GM13977 (cell line): Measurements from ENCODE around the gene ZFYVE21.

Experiments
- DNase-seq: peaks from one replicate; pipeline ENCODE4 v3.0.0; 2012; ENCODE audit warnings: low spot score
- in situ Hi-C: fragments of 300-500 bp; cut with MboI; formaldehyde crosslinking; loops from one replicate; pipeline ENCODE4 v1.12.0; 2022; ENCODE audit warnings: low sequenced_read_pairs, low pct_unique_long_range_greater_than_20kb, mixed read lengths, inconsistent platforms; ENCODE audit not compliant: unreplicated experiment
- TF ChIP-seq, protein P1 (sequence below): IDR thresholded peaks from 2 replicates; pipeline ENCODE4 v1.5.1; 2012; ENCODE audit warnings: mild to moderate bottlenecking, control low read depth; ENCODE audit not compliant: insufficient read depth; ENCODE audit errors: extremely low read depth, missing control alignments

Gene ZFYVE21

DNA sequence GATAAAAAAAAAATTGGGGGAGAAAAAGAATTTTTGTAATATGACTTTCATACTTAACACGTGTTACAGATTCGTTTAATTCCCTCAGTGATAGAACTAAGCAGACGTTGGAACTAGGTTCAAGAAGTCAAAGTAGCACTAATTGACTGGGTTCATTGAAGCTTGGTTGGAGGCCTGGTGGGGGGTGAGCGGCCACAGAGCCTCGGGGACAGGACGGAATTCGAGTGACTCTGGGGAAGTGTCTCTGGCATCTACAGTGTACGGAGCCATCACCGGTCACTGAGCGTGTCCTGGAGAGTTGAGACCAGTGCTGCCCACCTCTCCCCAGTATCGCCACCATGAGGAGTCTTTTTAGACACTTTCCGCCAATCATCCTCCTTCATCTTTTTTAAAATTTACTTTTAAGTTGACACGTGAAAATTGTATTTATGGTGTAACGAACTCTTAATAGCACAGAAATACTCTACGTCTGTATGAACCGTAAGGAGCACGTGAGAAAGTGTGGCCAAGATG is 1.3 kb downstream of the ZFYVE21 start:
- in situ Hi-C loops, result no loop called here
- TF ChIP-seq, protein P1, sequence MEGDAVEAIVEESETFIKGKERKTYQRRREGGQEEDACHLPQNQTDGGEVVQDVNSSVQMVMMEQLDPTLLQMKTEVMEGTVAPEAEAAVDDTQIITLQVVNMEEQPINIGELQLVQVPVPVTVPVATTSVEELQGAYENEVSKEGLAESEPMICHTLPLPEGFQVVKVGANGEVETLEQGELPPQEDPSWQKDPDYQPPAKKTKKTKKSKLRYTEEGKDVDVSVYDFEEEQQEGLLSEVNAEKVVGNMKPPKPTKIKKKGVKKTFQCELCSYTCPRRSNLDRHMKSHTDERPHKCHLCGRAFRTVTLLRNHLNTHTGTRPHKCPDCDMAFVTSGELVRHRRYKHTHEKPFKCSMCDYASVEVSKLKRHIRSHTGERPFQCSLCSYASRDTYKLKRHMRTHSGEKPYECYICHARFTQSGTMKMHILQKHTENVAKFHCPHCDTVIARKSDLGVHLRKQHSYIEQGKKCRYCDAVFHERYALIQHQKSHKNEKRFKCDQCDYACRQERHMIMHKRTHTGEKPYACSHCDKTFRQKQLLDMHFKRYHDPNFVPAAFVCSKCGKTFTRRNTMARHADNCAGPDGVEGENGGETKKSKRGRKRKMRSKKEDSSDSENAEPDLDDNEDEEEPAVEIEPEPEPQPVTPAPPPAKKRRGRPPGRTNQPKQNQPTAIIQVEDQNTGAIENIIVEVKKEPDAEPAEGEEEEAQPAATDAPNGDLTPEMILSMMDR, result no peak
- no peak for DNase-seq

DNA sequence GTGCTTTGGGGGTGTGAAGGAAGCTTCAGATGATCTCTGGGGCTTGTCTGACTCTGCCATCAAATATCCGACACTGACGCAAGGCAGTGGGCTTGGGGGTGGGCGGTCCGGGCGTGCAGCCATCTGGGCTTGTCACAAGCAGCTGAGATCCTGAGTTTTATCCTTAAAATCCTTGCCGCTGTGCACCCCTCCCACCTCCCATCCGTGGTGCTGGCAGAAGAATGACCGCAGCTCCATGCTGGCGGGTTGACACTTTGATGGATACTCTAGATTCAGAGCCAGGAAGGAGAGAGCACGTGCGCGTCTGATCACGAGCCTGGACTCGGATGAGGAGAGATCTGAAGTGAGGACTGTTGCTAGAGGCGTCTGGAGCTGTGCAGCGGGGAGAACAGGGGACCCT is 3.0 kb downstream of the ZFYVE21 start:
- TF ChIP-seq, protein P1, result no peak
- in situ Hi-C loops, result no loop called here
- no peak for DNase-seq

DNA sequence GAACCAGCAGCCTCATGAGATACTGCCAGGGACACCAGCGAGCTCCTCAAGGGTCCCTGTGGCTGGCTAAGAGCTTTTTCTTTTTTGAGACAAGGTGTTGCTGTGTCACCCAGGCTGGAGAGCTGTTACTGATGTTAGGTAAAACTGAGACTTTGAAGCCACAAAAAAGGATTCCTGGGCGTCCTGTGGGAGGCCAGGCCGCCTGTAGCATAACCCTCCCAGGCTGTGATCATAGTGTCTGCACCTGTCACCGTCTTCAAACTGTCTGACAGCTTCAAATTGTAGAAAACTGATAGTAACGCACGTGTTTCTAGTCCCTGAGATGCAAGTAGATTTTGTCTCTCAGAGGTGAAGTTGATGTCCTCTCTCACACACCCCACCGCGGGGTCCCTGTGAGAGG is 4.1 kb downstream of the ZFYVE21 start:
- TF ChIP-seq, protein P1, result no peak
- DNase-seq, result no peak
- in situ Hi-C loops, result no loop called here

DNA sequence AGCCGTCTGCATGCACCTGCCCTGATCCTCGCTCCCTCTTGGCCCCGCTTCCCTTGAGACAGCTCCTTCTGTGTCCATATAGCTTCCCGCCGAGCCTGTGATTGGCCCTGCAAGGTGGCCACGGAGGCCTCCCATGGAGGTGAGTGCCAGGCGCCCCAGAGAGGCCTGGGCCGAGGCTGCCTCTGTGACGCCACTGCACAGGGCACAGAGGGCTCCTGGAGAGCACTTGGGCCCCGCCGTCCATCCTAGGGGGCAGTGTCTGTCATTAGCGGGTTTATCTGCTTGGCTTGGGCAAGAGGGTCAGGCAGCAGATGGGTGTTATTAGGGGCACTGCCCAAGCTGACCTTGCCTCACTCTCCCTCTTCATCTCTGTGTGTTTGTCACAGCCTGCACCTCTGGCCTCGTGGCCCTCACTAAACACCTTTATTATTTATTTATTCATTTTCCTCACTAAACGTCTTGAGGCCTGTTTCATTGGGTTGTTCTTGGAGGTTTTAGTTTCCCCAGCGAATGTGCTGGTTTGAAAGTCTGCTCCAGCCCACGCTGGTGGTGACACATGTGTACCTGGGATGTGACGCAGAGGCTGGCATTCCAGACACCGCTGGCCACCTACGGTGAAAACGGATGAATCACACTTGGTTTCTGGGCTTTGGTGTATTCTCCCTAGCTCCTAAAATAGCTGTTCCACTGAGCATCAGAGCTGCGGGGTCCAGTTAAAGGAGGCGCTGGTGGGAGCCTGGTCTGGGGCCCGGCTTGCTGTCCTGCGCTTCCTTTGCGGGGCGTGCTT is 5.9 kb downstream of the ZFYVE21 start:
- in situ Hi-C loops, result no loop called here
- no peak for DNase-seq
- TF ChIP-seq, protein P1, result no peak

DNA sequence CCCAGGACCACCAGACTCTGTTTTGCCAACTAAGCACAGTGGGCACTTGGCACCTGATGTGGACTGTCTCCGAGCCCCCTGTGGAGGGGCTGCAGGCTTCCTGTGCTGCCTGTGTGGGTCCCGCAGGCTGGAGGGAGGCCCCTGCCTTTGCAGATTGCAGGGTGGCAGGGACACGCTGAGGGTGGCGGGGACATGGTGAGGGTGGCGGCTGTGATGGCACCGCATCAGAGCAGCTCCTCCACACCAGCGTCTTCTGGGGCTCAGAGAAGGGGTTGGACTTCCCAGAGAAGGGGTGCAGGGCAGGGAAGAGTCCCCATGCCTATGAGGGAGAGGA is 8.1 kb downstream of the ZFYVE21 start:
- TF ChIP-seq, protein P1, result no peak
- in situ Hi-C loops, result no loop called here
- DNase-seq, result no peak

DNA sequence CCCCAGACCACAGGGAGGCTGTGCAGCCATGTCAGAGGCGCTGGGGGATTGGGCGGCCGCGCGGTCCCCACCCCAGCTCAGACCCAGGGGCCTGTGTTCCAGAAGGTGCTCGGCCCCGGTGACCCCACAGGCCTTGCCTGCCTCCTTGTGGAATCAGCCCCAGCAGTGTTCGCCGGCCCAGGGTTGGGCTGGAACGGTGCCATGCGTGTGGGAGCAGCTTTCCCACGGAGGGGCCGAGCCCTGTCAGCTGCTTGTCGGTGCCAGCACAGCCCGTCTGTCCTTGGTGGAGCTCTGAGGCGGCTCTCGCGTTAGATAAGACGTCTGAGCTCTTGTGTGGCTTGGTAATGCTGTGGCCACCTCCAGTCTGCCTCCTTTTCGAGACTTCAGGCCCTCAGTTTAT is 8.5 kb downstream of the ZFYVE21 start:
- TF ChIP-seq, protein P1, result no peak
- no peak for DNase-seq
- in situ Hi-C loops, result no loop called here
